H9 (cell line): ENCODE data around the gene MAST4. TPM values are rescaled to one million over a fixed set of nuclear protein-coding genes. Genes with fewer than 3 reads are reported as not detected.

Source experiments
- DNase-seq: peaks from one replicate; pipeline ENCODE4 v3.0.0-alpha.2; 2017
- H2AFZ ChIP-seq: one replicate; pipeline ENCODE4 v1.6.1; 2013; ENCODE audit warnings: mild to moderate bottlenecking, low read length, control low read depth, moderate library complexity
- H2AK5ac ChIP-seq: 2 replicates; pipeline ENCODE4 v1.6.1; 2013; ENCODE audit warnings: low read length, control low read depth, mixed read lengths; ENCODE audit not compliant: insufficient read length
- H2BK120ac ChIP-seq: one replicate; pipeline ENCODE4 v1.6.1; 2013; ENCODE audit warnings: low read depth, mild to moderate bottlenecking, low read length, control low read depth, inconsistent platforms; ENCODE audit not compliant: poor library complexity, severe bottlenecking
- H2BK12ac ChIP-seq: 2 replicates; pipeline ENCODE4 v1.6.1; 2013; ENCODE audit warnings: low read length, control low read depth, mixed read lengths, low read depth; ENCODE audit not compliant: insufficient read length
- H2BK15ac ChIP-seq: 2 replicates; pipeline ENCODE4 v1.6.1; 2013; ENCODE audit warnings: low read depth, low read length, control low read depth
- H2BK20ac ChIP-seq: one replicate; pipeline ENCODE4 v1.6.1; 2013; ENCODE audit warnings: low read depth, mild to moderate bottlenecking, low read length, control low read depth, inconsistent platforms; ENCODE audit not compliant: poor library complexity, severe bottlenecking
- H2BK5ac ChIP-seq: 2 replicates; pipeline ENCODE4 v1.6.1; 2013; ENCODE audit warnings: low read length, control low read depth, mixed read lengths; ENCODE audit not compliant: insufficient read length
- H3K14ac ChIP-seq: 2 replicates; pipeline ENCODE4 v1.6.1; 2013; ENCODE audit warnings: low read length, control low read depth; ENCODE audit not compliant: insufficient read depth
- H3K18ac ChIP-seq: 2 replicates; pipeline ENCODE4 v1.6.1; 2013; ENCODE audit warnings: low read depth, mild to moderate bottlenecking, mixed read lengths, low read length, control low read depth; ENCODE audit not compliant: insufficient read length
- H3K23ac ChIP-seq: 2 replicates; pipeline ENCODE4 v1.6.1; 2013; ENCODE audit warnings: low read length, control low read depth, mixed read lengths, low read depth; ENCODE audit not compliant: insufficient read length
- H3K23me2 ChIP-seq: 2 replicates; pipeline ENCODE4 v1.6.1; 2013; ENCODE audit warnings: low read depth, mild to moderate bottlenecking, mixed read lengths, low read length, control low read depth; ENCODE audit not compliant: insufficient read length, poor library complexity, severe bottlenecking
- H3K27ac ChIP-seq: 2 replicates; pipeline ENCODE4 v1.5.1; 2013; ENCODE audit warnings: low read length, control low read depth, mixed read lengths, low read depth; ENCODE audit not compliant: insufficient read length
- H3K27me3 ChIP-seq: 2 replicates; pipeline ENCODE4 v1.6.1; 2013; ENCODE audit warnings: low read length, control low read depth, inconsistent platforms; ENCODE audit not compliant: insufficient read depth
- H3K4ac ChIP-seq: 2 replicates; pipeline ENCODE4 v1.6.1; 2013; ENCODE audit warnings: low read depth, mild to moderate bottlenecking, control low read depth, inconsistent platforms, low read length, moderate library complexity
- H3K4me1 ChIP-seq: 2 replicates; pipeline ENCODE4 v1.6.1; 2013; ENCODE audit warnings: low read length, control low read depth, inconsistent platforms; ENCODE audit not compliant: insufficient read depth
- H3K4me2 ChIP-seq: 2 replicates; pipeline ENCODE4 v1.6.1; 2013; ENCODE audit warnings: low read length, control low read depth, mixed read lengths; ENCODE audit not compliant: insufficient read length, insufficient read depth
- H3K56ac ChIP-seq: 2 replicates; pipeline ENCODE4 v1.6.1; 2013; ENCODE audit warnings: low read depth, mild to moderate bottlenecking, mixed read lengths, low read length, control low read depth; ENCODE audit not compliant: insufficient read length
- H3K79me1 ChIP-seq: 2 replicates; pipeline ENCODE4 v1.6.1; 2013; ENCODE audit warnings: low read depth, mild to moderate bottlenecking, moderate library complexity, low read length, control low read depth, inconsistent platforms; ENCODE audit not compliant: insufficient read depth, poor library complexity, severe bottlenecking
- H3K79me2 ChIP-seq: 2 replicates; pipeline ENCODE4 v1.6.1; 2013; ENCODE audit warnings: low read length, control low read depth, inconsistent platforms; ENCODE audit not compliant: insufficient read depth
- H3K9ac ChIP-seq: 2 replicates; pipeline ENCODE4 v1.6.1; 2013; ENCODE audit warnings: low read length, control low read depth, mixed read lengths; ENCODE audit not compliant: insufficient read length; ENCODE audit errors: extremely low read depth
- H3K9me3 ChIP-seq: one replicate; pipeline ENCODE4 v1.6.1; 2013; ENCODE audit warnings: low read depth, low read length, inconsistent platforms; ENCODE audit not compliant: control insufficient read depth
- H3T11ph ChIP-seq: one replicate; pipeline ENCODE4 v1.6.1; 2013; ENCODE audit warnings: mild to moderate bottlenecking, low read length, control low read depth, inconsistent platforms
- H4K20me1 ChIP-seq: one replicate; pipeline ENCODE4 v1.6.1; 2013; ENCODE audit not compliant: control insufficient read depth, insufficient read length, insufficient read depth
- H4K5ac ChIP-seq: 2 replicates; pipeline ENCODE4 v1.6.1; 2013; ENCODE audit warnings: low read depth, mild to moderate bottlenecking, mixed read lengths, low read length, control low read depth; ENCODE audit not compliant: insufficient read length
- H4K8ac ChIP-seq: replicated peaks from 2 replicates; pipeline ENCODE4 v1.6.1; 2013; ENCODE audit warnings: low read length, control low read depth, mixed read lengths, low read depth; ENCODE audit not compliant: insufficient read length
- H4K91ac ChIP-seq: 2 replicates; pipeline ENCODE4 v1.6.1; 2013; ENCODE audit warnings: low read depth, mild to moderate bottlenecking, moderate library complexity, mixed read lengths, low read length, control low read depth; ENCODE audit not compliant: insufficient read length
- H3K27ac Mint-ChIP-seq, 3 experiments: 2 replicates in 2 of 3; 3 replicates in 1 of 3; pipeline ENCODE4 v1.8.0; 2020 to 2021; ENCODE audit warnings: mixed read lengths in 3 of 3, mild to moderate bottlenecking in 1 of 3, moderate library complexity in 1 of 3
- H3K27me3 Mint-ChIP-seq: 2 replicates; pipeline ENCODE4 v1.8.0; 2021; ENCODE audit warnings: low read depth, mild to moderate bottlenecking, moderate library complexity, mixed read lengths
- H3K36me3 Mint-ChIP-seq, 3 experiments: 2 replicates in 2 of 3; 3 replicates in 1 of 3; pipeline ENCODE4 v1.8.0; 2020 to 2021; ENCODE audit warnings: low read depth in 3 of 3, mixed read lengths in 3 of 3; ENCODE audit not compliant: insufficient read depth in 1 of 3
- H3K4me1 Mint-ChIP-seq, 2 experiments: 2 replicates each; pipeline ENCODE4 v1.8.0; 2020; ENCODE audit warnings: mixed read lengths in 2 of 2
- H3K4me3 Mint-ChIP-seq, 2 experiments: 2 replicates in 1 of 2; 3 replicates in 1 of 2; pipeline ENCODE4 v1.8.0; 2020 to 2021; ENCODE audit warnings: mild to moderate bottlenecking in 2 of 2, mixed read lengths in 2 of 2, moderate library complexity in 1 of 2
- H3K9me3 Mint-ChIP-seq, 2 experiments: 2 replicates in 1 of 2; 3 replicates in 1 of 2; pipeline ENCODE4 v1.8.0; 2020; ENCODE audit warnings: mild to moderate bottlenecking in 2 of 2, mixed read lengths in 2 of 2, moderate library complexity in 1 of 2
- WGBS: extraction: QIAGEN DNeasy Blood & Tissue Kit; methylation state at CpG from one replicate; pipeline ENCODE4 v1.1.7; 2013; ENCODE audit warnings: missing lambda C conversion rate, low lambda C conversion rate, mixed read lengths; ENCODE audit not compliant: insufficient read length; ENCODE audit errors: extremely low coverage; 5-methylcytosine and 5-hydroxymethylcytosine counted together
- total RNA-seq: library from RNA; stranded (reverse); gene quantifications from 2 replicates; pipeline ENCODE4 v1.2.1, GENCODE V29; 2021
- TF ChIP-seq, protein P1 (sequence below): fragments of 200-600 bp; sonication (generic); conservative IDR thresholded peaks from 3 replicates; pipeline ENCODE4 v1.8.0; 2021; ENCODE audit warnings: antibody characterized with exemption, mild to moderate bottlenecking

The MAST4 gene
- total RNA-seq, 1 experiment from 2014 or later: 3.7 TPM

DNA sequence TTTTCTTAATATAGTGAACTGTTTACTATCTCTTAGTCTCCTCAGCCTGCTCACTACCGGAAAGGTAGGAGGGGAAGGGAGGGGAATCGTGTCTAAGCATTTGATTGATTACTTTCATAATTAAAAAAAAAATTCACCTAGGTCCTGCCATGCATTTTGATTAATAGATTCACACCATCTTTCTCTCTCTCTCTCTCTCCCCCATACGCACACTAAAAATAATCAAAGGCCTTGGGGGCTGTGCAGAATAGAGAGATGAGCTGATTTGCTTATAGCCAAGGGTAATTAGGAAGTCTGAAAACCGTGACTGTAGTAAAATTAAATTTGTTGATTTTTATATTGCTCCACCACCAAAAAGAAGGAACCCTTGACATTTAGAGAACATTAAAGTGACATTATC lies 550.8 kb downstream of the MAST4 start:
- no peaks in the 10 kb centered on the region for H3K9me3 ChIP-seq
- no peak overlapping the region for H3K56ac ChIP-seq
- H3K27me3 ChIP-seq: no peaks in the 10 kb centered on the region
- no peak overlapping the region for H2BK20ac ChIP-seq
- no peaks in the 10 kb centered on the region for H3K4me1 ChIP-seq
- WGBS: no CpG with 5 or more reads among the region's 4 CpGs
- Mint-ChIP-seq H3K36me3 (peaks cover 0 to 5% (median 4%) of the 10 kb centered on the region in 3 experiments; a peak in 3 of 7 replicates), H3K9me3 (no peaks in the 10 kb centered on the region), H3K4me1 (peaks cover 0 to 4% of the 10 kb centered on the region in 2 experiments; a peak in 1 of 4 replicates), H3K4me3 (no peak overlapping the region), H3K27ac (no peak overlapping the region), H3K27me3 (no peaks in the 10 kb centered on the region)
- no peak overlapping the region for H3K14ac ChIP-seq
- no peaks in the 10 kb centered on the region for H3K23me2 ChIP-seq
- no peak for DNase-seq
- H2BK12ac ChIP-seq: no peak overlapping the region
- no peak overlapping the region for H4K8ac ChIP-seq
- H3K27ac ChIP-seq: no peak overlapping the region
- H3K23ac ChIP-seq: no peak overlapping the region
- no peaks in the 10 kb centered on the region for H4K20me1 ChIP-seq
- TF ChIP-seq, protein P1, sequence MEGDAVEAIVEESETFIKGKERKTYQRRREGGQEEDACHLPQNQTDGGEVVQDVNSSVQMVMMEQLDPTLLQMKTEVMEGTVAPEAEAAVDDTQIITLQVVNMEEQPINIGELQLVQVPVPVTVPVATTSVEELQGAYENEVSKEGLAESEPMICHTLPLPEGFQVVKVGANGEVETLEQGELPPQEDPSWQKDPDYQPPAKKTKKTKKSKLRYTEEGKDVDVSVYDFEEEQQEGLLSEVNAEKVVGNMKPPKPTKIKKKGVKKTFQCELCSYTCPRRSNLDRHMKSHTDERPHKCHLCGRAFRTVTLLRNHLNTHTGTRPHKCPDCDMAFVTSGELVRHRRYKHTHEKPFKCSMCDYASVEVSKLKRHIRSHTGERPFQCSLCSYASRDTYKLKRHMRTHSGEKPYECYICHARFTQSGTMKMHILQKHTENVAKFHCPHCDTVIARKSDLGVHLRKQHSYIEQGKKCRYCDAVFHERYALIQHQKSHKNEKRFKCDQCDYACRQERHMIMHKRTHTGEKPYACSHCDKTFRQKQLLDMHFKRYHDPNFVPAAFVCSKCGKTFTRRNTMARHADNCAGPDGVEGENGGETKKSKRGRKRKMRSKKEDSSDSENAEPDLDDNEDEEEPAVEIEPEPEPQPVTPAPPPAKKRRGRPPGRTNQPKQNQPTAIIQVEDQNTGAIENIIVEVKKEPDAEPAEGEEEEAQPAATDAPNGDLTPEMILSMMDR: no peak
- H2BK120ac ChIP-seq: no peak overlapping the region
- H4K91ac ChIP-seq: no peak overlapping the region
- no peak overlapping the region for H4K5ac ChIP-seq
- no peaks in the 10 kb centered on the region for H3K79me2 ChIP-seq
- no peak overlapping the region for H3T11ph ChIP-seq
- no peak overlapping the region for H3K18ac ChIP-seq
- H2BK5ac ChIP-seq: no peak overlapping the region
- no peak overlapping the region for H3K4ac ChIP-seq
- H3K9ac ChIP-seq: no peak overlapping the region
- no peak overlapping the region for H2AFZ ChIP-seq
- no peak overlapping the region for H3K4me2 ChIP-seq
- no peak overlapping the region for H2AK5ac ChIP-seq
- no peak overlapping the region for H2BK15ac ChIP-seq
- no peaks in the 10 kb centered on the region for H3K79me1 ChIP-seq
